Stimulated activated CD4-positive, alpha-beta T cell treated with anti-CD3 and anti-CD28 coated beads, Interleukin-2, amount 100 ng/mL, for 4 hours (primary cell): ENCODE results near the gene IP6K2.
A peak's percentile ranks its signal among the peaks of the same experiment; 100 is the strongest.

Source experiments
- DNase-seq: peaks from one replicate; pipeline ENCODE4 v3.0.0-alpha.2; 2020; ENCODE audit warnings: low read depth

The IP6K2 gene

DNA sequence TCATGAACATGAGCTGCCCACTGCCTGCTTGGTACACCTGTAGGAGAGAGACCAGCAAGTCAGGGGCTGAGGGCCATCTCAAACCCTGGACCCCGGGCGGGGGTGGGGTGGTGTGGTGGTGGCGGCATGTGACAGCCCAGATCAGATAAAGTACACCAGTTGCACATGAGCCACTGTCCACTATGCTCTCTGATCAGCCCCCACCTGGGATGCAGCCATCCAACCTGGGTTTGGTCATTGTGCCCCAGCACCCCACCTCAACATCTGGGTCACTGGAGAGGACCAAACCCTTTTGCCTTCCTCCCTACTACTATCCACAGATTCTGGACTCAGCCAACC, 28.3 kb downstream of the IP6K2 start:
- no peak for DNase-seq

GRCh38 chr3:48688032-48688736, 28.8 kb downstream of the IP6K2 start:
- no peak for DNase-seq

DNA sequence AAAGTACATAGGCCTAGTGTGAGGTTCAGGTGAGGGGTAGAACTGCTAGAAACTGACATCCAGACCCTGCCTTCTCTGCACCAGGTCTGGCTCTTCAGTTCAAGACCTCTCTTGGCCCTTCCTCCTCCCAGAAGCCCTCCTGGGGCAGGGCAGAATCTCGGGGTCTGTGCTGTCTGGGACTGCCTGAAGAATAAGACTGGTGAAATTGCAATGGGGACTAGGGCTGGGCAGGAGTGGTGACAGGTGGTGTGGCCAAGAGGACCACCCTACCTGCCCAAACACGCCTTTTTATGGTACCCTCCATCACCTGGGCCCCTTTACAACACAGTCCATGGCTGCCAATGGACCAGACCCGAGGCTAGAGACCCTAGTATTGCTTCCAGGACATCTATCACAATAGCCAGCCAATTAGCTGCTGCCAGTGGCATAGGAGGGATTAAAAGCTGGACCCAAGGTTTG, 29.8 kb downstream of the IP6K2 start:
- DNase-seq, result no peak

- DNase-seq, result no peak
Observed at GRCh38 chr3:48686538-48687219, 30.3 kb downstream of the IP6K2 start.

- peak; percentile 86 for DNase-seq
Observed at GRCh38 chr3:48685603-48686511, 31.2 kb downstream of the IP6K2 start, which contains the start of gene NCKIPSD. Gene NCKIPSD, minus strand, starts transcription at chr3:48685915. Its CDS starts 108 bp downstream, at chr3:48685807.

DNA sequence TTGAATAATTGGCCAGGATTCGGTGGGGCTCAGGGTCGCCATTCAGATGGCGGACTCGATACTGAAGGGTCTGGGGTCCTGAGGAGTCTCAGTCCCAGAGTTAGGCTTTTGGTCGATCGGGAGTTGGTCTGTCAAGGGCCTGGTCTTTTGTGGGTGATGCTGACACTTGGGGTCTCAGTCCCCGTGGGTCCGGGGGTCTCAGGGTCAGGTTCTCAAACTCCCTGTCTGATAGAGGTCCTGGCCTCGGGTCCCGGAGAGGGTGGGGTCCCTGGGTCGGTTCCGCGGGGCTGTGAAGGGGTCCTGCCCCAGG, 31.8 kb downstream of the IP6K2 start:
- no peak for DNase-seq

DNA sequence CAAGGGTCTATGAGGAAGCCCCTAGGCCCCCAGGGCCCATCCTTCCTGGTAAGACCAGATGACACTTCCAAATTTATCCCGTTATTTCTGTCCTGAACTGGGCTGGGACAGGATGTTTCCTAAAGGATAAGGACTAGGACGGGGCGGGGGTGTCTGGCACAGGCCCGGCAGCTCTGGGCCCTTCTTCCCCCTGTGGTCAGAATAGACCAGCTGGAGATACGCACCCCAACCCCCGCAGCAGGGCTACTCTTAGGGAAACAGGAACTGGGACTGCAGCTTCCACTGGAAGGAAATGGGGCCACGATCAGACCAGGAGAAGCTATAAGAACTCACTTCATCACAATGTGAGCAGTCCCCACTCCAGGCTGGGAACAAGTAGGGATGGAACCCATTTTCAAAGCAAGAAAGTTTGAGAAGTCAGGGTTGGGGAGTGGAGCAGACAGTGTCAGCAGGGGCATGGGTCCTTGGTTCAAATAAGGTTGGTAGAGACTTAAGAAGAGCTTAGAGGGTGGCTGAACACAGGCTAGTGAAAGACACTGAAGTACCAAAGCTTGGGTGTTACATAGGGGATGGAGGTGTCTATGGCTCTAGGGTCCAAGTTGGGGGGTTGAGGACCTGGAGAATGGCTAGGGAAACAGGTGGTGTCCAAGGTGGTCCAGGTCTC, 32.4 kb downstream of the IP6K2 start:
- no peak for DNase-seq

- DNase-seq, result no peak
Observed at GRCh38 chr3:48684054-48684349, 33.0 kb downstream of the IP6K2 start.

GRCh38 chr3:48682786-48683185, 34.2 kb downstream of the IP6K2 start:
- DNase-seq, result no peak

DNA sequence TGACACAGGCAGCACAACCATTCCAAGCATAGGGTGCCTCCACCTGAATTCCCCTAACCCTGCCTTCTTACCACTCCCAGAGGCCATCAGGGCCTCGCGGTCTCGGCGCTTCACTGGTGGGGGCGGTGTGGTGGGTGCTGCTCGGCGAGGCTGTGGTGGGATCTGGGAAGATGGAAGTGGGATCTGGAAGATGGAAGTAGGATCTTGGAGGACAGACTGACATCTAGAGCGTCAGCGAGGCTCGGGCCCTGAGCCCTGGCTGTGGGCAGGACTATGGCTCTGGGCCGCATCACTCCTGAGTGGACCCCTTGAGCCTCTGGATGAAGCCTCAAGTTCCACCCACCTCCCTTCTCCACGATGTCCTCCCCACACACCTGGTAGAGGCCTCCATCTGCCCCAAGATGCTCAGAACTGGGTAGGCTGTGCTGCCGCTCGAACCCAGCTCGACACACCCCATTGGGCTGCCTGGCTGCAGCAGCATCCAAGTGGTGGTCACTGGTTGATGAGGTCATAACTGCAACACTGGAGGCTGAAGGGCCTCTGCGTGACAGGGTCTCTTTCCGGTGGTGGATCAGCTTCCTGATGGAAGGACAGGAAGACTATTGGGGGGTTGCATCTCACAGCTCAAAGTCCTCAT, 34.9 kb downstream of the IP6K2 start:
- no peak for DNase-seq

DNA sequence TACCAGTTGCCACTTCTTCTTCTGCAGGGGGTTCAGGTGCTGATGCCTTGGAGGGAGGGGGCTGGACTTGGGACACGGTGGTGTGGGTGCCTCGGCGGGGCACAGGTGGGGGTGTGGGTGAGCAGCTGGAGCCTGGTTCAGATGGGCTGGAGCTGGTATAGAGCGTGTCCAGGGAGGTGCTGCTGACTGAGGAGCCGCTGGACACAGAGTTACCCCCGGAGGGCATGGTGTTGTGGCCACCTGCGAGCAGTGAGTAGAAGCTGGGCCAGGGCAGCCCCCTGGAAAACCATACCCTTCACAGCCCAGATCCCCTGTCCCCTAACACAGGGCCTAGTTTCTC, 35.5 kb downstream of the IP6K2 start:
- no peak for DNase-seq

GRCh38 chr3:48680811-48681540, 36.0 kb downstream of the IP6K2 start:
- no peak for DNase-seq

DNA sequence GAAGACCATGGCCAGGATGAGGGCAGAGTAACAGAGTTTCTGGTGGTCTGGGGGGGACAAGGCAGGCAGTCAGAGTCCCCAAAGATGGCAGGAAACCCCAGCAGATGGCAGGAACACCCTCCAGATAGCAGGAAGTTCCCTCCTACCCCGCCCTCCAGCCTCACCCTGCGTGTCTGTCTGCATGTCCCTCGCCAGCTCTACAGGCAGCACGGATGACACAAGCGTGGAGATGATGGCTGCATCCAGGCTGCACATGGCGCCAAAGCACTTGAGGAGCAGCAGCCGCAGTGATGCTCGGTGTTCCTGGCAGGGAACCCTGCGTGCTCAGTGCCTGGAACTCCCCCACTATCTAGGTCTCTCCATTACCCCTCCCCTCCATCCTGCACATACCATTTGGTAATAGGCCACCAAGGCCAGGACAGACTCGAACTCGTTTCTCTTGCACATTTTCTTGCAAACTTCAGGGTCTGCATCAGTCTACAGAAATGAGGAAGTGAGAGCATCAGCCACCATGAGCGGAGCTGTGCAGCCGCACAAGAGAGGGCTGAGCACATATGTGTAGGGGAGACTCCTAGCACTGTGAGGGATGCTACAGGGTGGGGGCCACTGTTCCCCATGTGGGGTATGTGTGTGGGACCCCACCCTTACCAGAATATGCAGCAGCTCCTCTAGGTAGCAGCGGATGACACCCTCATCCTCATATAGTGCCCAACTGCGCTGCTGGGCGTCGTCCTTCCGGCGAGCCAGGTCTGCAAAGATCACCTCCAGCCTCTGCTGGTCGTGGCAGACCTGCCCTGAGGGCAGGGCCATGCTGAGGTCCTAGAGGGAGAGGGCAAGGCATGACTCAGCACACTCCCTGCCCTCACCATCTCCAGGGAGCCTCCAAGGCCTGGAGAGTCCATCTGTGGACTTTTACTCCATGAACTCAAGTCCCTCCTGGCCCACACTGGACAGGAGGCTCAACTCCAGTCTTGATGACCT, 37.3 kb downstream of the IP6K2 start:
- DNase-seq, result no peak

DNA sequence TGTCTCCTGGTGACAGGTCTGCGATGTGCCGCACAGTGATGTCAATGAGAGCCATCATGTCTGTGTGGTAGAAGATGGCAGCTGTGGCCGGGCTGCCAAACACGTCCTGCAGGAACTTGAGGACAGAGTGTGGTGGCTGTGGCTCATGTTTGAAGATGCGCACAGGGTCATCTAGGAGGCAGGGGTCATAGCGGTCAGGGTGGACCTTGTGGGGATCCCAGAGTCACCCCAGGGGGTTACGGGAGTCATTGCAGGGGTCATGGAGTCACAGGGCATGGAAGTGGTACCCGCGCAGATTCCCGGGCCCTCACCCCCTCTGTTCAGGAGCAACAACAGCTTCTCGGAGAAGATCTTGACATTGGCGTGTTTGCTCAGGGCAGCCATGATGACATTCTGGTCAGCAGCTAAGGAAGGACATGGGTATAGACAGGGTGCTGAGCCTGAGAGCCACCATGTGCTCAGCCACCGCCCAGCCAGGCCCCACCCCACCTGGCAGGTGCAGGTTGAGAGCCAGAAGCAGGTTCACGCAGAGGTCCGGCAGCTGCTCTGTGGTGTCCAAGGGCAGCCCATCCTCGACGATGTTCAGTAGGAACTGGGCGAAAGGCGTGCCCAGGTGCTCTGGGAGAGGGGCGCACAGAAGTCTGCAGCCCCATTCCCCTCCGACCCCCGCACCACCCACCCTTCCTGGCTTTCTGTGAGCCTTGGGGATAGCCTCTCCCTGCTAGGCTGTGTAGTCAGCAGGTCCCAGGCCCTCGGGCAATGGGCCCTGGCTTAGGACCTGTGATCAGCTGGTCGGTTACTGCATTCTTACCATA, 38.2 kb downstream of the IP6K2 start:
- DNase-seq, result no peak

DNA sequence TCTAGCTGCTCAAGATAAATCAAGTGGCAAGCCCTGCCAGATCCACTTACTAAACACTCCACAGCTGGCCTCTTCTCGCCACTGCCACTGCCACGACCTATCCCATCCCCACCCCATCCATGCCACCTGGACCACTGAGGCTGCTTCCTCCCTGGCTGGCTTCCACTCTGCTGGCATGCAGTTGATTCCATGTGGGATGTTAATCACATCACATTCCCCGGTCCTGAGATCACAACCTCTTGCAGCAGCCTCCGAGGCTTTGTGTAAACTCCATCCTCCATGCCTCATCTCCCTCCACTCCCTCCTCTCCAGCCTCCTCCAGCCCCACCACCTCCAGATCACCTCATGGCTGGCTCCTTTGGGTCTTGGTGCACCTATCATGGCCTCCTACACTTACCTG, 39.0 kb downstream of the IP6K2 start:
- no peak for DNase-seq

- DNase-seq, result no peak
Observed at GRCh38 chr3:48674505-48674904, 42.5 kb downstream of the IP6K2 start.

DNA sequence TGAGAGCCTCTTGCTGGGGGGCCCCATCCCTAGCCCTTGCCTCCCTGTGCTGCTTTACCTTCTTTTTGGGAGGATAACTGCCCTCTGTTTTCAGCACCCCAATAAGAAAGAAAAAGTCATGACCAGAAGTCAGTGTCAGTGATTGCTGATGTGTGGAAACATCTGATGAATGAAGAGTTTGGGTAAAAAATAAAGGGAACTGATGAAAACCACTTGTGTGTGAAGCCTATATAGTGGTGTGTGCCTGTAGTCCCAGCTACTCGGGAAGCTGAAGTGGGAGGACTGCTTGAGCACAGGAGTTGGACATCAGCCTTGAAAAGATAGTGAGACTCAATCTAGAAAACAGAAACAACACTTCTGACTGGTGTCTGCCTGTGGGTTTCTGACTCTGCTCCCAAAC, 44.5 kb downstream of the IP6K2 start:
- DNase-seq, result no peak

- DNase-seq, result no peak
Observed at GRCh38 chr3:48664929-48665328, 52.1 kb downstream of the IP6K2 start.

DNA sequence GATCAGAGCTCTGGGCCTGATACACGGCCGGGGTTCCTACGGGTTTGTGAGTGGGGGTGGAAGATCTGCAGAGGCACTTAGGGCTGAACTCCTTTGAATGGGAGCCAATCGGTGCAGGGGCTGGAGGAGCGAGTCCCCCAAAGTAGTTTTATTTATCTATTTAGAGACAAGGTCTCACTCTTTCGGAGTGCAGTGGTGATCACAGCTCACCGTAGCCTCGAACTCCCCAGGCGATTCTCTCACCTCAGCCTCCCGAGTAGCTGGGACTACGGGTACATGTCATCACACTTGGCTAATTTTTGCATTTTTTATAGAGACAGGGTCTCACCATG, 52.7 kb downstream of the IP6K2 start:
- DNase-seq, result no peak
